PFSK-1 (cell line): Measurements from ENCODE around the gene GRHL3.

Source experiments
- FOXP2 ChIP-seq: optimal IDR thresholded peaks from 2 replicates; pipeline ENCODE3; 2011; ENCODE audit warnings: borderline replicate concordance, control low read depth, inconsistent platforms; ENCODE audit not compliant: insufficient read depth; ENCODE audit errors: extremely low read length, extremely low read depth
- POLR2AphosphoS5 ChIP-seq: IDR thresholded peaks from 2 replicates; pipeline ENCODE4 v1.6.1; 2012; ENCODE audit warnings: low read depth, mild to moderate bottlenecking, control low read depth, low read length, moderate library complexity
- SIN3A ChIP-seq: IDR thresholded peaks from 2 replicates; pipeline ENCODE4 v1.6.1; 2012; ENCODE audit warnings: mild to moderate bottlenecking, low read length, moderate library complexity, borderline replicate concordance; ENCODE audit not compliant: insufficient read depth
- TAF1 ChIP-seq: IDR thresholded peaks from 2 replicates; pipeline ENCODE4 v1.6.1; 2012; ENCODE audit warnings: low read length, control low read depth, borderline replicate concordance; ENCODE audit not compliant: insufficient read depth
- TF ChIP-seq, protein P1 (sequence below), 2 experiments: IDR thresholded peaks; 2 replicates each; pipeline versions ENCODE4 v1.6.1 to v1.8.0; 2011 to 2012; ENCODE audit warnings: low read depth in 2 of 2, low read length in 2 of 2, control low read depth in 1 of 2, inconsistent platforms in 1 of 2, mild to moderate bottlenecking in 1 of 2, moderate library complexity in 1 of 2; ENCODE audit not compliant: insufficient read depth in 1 of 2

The GRHL3 gene

DNA sequence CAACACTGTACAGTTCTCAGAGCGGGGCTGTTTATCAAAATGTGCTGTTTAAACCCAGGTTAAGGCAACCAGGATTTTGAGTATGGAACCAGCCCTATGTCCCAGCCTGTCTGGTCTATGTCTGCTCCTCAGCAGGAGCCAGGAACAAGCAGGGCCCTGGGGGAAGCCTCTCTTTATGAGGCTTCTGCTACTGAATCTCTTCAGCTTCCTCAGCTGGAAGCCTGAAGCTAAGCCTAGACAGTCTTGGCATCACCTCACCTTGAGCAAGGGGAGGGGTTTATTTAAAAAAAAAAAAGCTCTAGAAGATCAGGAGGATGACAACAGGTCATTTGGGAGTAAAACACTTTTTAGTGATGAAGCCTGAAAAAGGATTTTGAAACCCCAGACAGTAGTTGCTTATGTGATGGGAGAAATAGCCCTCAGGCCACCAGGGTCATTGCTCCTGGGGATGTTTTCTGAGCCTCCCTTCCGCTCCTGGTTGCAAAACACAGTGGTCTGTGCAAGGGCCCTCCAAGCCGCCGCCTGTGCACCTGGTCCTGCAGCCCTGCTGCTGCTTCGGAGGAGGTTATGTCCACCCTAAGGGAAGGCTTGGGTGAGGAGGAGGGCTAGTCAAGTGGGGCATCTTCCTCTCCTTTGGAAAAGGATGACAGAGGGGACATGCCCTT lies 21.8 kb upstream of the GRHL3 start:
- TF ChIP-seq FOXP2 (no peak), TAF1 (no peak), SIN3A (no peak), POLR2AphosphoS5 (no peak)
- TF ChIP-seq, protein P1, sequence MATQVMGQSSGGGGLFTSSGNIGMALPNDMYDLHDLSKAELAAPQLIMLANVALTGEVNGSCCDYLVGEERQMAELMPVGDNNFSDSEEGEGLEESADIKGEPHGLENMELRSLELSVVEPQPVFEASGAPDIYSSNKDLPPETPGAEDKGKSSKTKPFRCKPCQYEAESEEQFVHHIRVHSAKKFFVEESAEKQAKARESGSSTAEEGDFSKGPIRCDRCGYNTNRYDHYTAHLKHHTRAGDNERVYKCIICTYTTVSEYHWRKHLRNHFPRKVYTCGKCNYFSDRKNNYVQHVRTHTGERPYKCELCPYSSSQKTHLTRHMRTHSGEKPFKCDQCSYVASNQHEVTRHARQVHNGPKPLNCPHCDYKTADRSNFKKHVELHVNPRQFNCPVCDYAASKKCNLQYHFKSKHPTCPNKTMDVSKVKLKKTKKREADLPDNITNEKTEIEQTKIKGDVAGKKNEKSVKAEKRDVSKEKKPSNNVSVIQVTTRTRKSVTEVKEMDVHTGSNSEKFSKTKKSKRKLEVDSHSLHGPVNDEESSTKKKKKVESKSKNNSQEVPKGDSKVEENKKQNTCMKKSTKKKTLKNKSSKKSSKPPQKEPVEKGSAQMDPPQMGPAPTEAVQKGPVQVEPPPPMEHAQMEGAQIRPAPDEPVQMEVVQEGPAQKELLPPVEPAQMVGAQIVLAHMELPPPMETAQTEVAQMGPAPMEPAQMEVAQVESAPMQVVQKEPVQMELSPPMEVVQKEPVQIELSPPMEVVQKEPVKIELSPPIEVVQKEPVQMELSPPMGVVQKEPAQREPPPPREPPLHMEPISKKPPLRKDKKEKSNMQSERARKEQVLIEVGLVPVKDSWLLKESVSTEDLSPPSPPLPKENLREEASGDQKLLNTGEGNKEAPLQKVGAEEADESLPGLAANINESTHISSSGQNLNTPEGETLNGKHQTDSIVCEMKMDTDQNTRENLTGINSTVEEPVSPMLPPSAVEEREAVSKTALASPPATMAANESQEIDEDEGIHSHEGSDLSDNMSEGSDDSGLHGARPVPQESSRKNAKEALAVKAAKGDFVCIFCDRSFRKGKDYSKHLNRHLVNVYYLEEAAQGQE (IDR thresholded peaks at IDR 0.05; ENCODE audit: insufficient read depth in 1 of 2, low read depth in 2 of 2, low read length in 2 of 2): no peak

DNA sequence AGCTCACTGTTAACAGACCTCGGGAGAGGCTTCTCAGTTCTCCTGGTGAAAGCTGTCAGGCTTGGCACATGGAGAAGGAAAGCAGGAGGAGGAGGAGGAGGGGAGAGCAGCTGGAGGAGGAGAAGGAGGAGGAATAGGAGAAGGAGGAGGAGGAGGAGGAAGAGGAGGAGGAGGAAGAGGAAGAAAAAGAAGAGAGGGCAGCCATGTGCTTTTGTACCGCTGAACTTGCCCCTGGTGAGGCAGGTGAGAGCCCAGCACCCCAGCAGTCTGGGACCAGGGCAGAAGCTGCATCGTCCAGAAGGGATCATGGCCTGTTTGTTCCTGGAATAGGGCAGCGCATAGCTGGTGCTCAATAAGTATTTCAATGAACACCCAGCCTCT lies 21.3 kb upstream of the GRHL3 start:
- TF ChIP-seq FOXP2: no peak
- TF ChIP-seq SIN3A: no peak
- TF ChIP-seq TAF1: no peak
- TF ChIP-seq POLR2AphosphoS5: no peak
- TF ChIP-seq, protein P1 (IDR thresholded peaks at IDR 0.05; ENCODE audit: insufficient read depth in 1 of 2, low read depth in 2 of 2, low read length in 2 of 2): no peak

DNA sequence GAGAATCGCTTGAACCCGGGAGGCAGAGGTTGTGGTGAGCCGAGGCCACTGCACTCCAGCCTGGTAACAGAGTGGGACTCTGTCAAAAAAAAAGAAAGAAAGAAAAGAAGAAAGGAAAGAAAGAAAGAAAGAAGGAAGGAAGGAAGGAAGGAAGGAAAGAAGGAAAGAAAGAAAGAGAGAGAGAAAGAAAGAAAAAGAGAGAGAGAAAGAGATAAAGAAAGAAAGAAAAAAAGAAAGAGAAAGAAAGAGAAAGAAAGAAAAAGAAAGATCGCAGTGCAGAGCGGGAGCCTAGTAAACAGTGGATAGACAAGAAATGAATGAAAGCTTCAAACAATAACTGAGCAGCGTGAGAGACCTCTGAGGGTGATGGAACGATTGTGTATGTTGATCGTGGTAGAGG lies 20.6 kb upstream of the GRHL3 start:
- TF ChIP-seq, protein P1 (IDR thresholded peaks at IDR 0.05; ENCODE audit: insufficient read depth in 1 of 2, low read depth in 2 of 2, low read length in 2 of 2): no peak
- TF ChIP-seq POLR2AphosphoS5 (no peak), FOXP2 (no peak), TAF1 (no peak), SIN3A (no peak)

DNA sequence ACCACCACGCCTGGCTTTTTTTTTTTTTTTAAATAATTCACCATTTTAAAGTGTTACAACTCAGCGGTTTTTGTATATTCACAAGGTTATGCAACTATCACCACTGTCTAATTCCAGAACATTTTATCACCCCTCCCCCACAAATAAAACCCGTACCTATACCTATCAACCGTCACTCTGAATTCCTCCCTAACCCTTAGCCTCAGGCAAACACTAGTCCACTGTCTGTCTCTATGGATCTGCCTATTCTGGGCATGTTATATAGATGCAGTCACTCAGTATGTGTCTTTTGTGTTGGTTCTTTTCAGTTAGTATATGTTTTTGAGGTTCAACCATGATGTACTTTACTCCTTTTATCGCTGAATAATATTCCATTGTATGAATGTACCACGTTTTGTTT lies 19.3 kb upstream of the GRHL3 start:
- TF ChIP-seq TAF1 (no peak), POLR2AphosphoS5 (no peak), FOXP2 (no peak), SIN3A (no peak)
- TF ChIP-seq, protein P1 (IDR thresholded peaks at IDR 0.05; ENCODE audit: insufficient read depth in 1 of 2, low read depth in 2 of 2, low read length in 2 of 2): no peak
